ENCODE results near the gene CLIC2.

The CLIC2 gene

DNA sequence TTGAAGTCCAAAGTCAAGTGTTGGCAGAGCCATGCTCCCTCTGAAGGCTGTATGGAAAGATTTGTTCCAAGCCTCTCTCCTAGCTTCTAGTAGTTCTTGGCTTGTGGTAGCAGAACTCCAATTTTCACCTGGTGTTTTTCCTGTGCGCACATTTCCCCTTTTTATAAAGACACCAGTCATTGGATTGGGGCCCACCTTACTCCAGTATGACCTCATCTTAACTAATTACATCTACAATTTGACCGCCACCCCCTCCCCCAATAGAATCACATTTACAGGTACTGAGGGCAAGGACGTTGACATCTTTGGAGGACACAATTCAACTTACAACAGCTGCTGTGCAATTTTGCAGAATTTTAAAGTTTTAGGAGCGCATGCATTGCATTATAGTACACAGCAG lies 86.9 kb downstream of the CLIC2 start:
- Histone ChIP-seq H4K20me1 (ENCODE audit: insufficient read depth, low read length) (no peaks in the 10 kb centered on the region), H3K9me3 (ENCODE audit: insufficient read depth, low read length) (no peaks in the 10 kb centered on the region), H3K4me3 (ENCODE audit: low read length) (no peak overlapping the region), H3K4me1 (ENCODE audit: low read length) (peaks cover 6% of the 10 kb centered on the region), H3K36me3 (replicated peaks; ENCODE audit: low read depth, low read length) (no peaks in the 10 kb centered on the region), H2AFZ (ENCODE audit: low read depth, low read length) (no peak overlapping the region), H3K9ac (ENCODE audit: low read length) (no peak overlapping the region), H3K27me3 (ENCODE audit: low read depth, low read length) (no peaks in the 10 kb centered on the region), H3K79me2 (ENCODE audit: low read length) (no peaks in the 10 kb centered on the region), H3K27ac (ENCODE audit: low read length) (no peak overlapping the region), H3K4me2 (ENCODE audit: low read length) (no peak overlapping the region)
- TF ChIP-seq EZH2phosphoT487 (IDR thresholded peaks at IDR 0.05; ENCODE audit: low read depth): no peak
- TF ChIP-seq, protein P1, sequence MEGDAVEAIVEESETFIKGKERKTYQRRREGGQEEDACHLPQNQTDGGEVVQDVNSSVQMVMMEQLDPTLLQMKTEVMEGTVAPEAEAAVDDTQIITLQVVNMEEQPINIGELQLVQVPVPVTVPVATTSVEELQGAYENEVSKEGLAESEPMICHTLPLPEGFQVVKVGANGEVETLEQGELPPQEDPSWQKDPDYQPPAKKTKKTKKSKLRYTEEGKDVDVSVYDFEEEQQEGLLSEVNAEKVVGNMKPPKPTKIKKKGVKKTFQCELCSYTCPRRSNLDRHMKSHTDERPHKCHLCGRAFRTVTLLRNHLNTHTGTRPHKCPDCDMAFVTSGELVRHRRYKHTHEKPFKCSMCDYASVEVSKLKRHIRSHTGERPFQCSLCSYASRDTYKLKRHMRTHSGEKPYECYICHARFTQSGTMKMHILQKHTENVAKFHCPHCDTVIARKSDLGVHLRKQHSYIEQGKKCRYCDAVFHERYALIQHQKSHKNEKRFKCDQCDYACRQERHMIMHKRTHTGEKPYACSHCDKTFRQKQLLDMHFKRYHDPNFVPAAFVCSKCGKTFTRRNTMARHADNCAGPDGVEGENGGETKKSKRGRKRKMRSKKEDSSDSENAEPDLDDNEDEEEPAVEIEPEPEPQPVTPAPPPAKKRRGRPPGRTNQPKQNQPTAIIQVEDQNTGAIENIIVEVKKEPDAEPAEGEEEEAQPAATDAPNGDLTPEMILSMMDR (IDR thresholded peaks at IDR 0.05; ENCODE audit: low read depth, low read length): no peak

DNA sequence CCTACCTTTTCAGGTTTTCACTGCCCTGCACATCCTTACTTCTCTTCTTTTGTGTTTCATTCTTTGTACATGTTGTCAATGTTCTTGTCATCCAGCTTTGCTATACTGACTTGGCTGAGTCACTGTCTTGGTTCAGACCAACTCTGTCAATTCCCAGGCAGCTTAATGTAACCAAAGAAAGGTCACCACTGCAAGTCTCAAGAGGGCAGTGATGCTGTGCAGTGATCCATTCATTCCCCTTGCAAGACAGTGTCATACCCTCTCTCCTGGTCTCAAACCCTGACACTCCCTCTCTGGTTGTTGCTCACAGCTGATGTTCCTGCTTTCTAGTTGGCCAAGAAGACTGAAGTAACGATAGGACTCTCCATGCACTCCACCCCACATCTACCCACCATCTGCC lies 87.7 kb downstream of the CLIC2 start:
- Histone ChIP-seq H3K9me3 (ENCODE audit: insufficient read depth, low read length) (no peaks in the 10 kb centered on the region), H3K4me2 (ENCODE audit: low read length) (no peak overlapping the region), H3K36me3 (replicated peaks; ENCODE audit: low read depth, low read length) (no peaks in the 10 kb centered on the region), H3K4me1 (ENCODE audit: low read length) (peaks cover 13% of the 10 kb centered on the region), H3K79me2 (ENCODE audit: low read length) (no peaks in the 10 kb centered on the region), H4K20me1 (ENCODE audit: insufficient read depth, low read length) (peaks cover 4% of the 10 kb centered on the region; the same call in 1 of the 2 replicates), H2AFZ (ENCODE audit: low read depth, low read length) (no peak overlapping the region), H3K4me3 (ENCODE audit: low read length) (no peak overlapping the region), H3K27ac (ENCODE audit: low read length) (no peak overlapping the region), H3K27me3 (ENCODE audit: low read depth, low read length) (no peaks in the 10 kb centered on the region), H3K9ac (ENCODE audit: low read length) (no peak overlapping the region)
- TF ChIP-seq, protein P1 (IDR thresholded peaks at IDR 0.05; ENCODE audit: low read depth, low read length): no peak
- TF ChIP-seq EZH2phosphoT487 (IDR thresholded peaks at IDR 0.05; ENCODE audit: low read depth): no peak

DNA sequence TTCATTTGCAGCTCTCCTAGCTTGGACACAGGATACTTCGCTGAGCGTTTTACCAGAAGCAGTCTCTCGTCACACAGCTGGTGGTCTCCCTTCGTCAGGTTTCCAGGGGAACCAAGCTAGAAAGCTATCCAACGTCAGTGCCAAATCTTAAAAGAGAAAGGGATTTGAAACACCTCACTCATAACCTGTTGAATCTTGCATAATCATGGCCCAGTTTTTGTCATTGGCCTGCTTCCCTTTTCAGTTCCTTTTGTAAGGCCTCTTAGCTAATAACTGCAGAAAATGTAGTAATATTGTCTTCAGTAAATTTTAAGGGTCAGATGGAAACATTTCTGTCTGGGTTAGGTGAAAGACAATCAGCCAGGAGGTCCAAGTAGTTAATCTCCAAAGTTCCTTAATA lies 92.1 kb downstream of the CLIC2 start:
- Histone ChIP-seq H3K4me3 (ENCODE audit: low read length) (peak overlapping the region; percentile 42), H3K27ac (ENCODE audit: low read length) (peak overlapping the region; percentile 72), H3K27me3 (ENCODE audit: low read depth, low read length) (no peaks in the 10 kb centered on the region), H3K79me2 (ENCODE audit: low read length) (no peaks in the 10 kb centered on the region), H2AFZ (ENCODE audit: low read depth, low read length) (no peak overlapping the region), H3K4me2 (ENCODE audit: low read length) (peak overlapping the region; percentile 74), H3K4me1 (ENCODE audit: low read length) (peaks cover 20% of the 10 kb centered on the region), H4K20me1 (ENCODE audit: insufficient read depth, low read length) (peaks cover 8% of the 10 kb centered on the region; the same call in 1 of the 2 replicates), H3K9me3 (ENCODE audit: insufficient read depth, low read length) (no peaks in the 10 kb centered on the region), H3K36me3 (replicated peaks; ENCODE audit: low read depth, low read length) (peaks cover 13% of the 10 kb centered on the region), H3K9ac (ENCODE audit: low read length) (no peak overlapping the region)
- TF ChIP-seq, protein P1 (IDR thresholded peaks at IDR 0.05; ENCODE audit: low read depth, low read length): no peak
- TF ChIP-seq EZH2phosphoT487 (IDR thresholded peaks at IDR 0.05; ENCODE audit: low read depth): no peak

DNA sequence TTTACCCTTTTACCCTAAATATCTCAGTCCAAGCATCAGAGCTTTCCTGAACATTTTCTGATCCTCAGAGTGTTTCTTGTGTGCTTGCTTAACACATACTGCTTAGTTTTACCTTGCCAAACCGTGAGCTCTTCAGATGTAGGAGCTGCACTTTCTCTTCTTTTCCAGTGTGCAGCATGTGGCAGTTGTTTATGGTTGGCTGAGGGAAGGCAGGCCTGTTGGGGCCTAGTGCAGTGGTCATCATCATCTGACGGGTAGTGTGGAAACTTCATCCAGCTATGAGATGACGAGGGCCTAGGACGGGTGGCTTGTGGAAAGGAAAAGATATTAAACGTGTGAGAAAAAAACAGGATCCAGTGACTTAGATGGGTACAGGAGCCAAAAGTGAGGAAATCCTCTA lies 96.7 kb downstream of the CLIC2 start:
- no peak overlapping the region for H2AFZ ChIP-seq (ENCODE audit: low read depth, low read length)
- no peaks in the 10 kb centered on the region for H3K27me3 ChIP-seq (ENCODE audit: low read depth, low read length)
- no peak overlapping the region for H3K4me2 ChIP-seq (ENCODE audit: low read length)
- no peak overlapping the region for H3K27ac ChIP-seq (ENCODE audit: low read length)
- no peak overlapping the region for H3K9ac ChIP-seq (ENCODE audit: low read length)
- H3K4me3 ChIP-seq (ENCODE audit: low read length): no peak overlapping the region
- no peaks in the 10 kb centered on the region for H3K9me3 ChIP-seq (ENCODE audit: insufficient read depth, low read length)
- H3K4me1 ChIP-seq (ENCODE audit: low read length): peaks cover 15% of the 10 kb centered on the region
- TF ChIP-seq EZH2phosphoT487 (IDR thresholded peaks at IDR 0.05; ENCODE audit: low read depth): no peak
- TF ChIP-seq, protein P1 (IDR thresholded peaks at IDR 0.05; ENCODE audit: low read depth, low read length): no peak
- H3K79me2 ChIP-seq (ENCODE audit: low read length): peaks cover 15% of the 10 kb centered on the region
- peaks cover 30% of the 10 kb centered on the region for H3K36me3 ChIP-seq (replicated peaks; ENCODE audit: low read depth, low read length)
- peaks cover 8% of the 10 kb centered on the region; the same call in 1 of the 2 replicates for H4K20me1 ChIP-seq (ENCODE audit: insufficient read depth, low read length)
